Central memory CD8-positive, alpha-beta T cell (primary cell): ENCODE results near the gene POLR2A.

Experiments
- ATAC-seq: fragments of 150-1000 bp; cut with Tn5 transposase; replicated peaks from 2 replicates; pipeline ENCODE4 v1.10.0; 2022; ENCODE audit warnings: mild to moderate bottlenecking, moderate FRiP score, moderate number of reproducible peaks; ENCODE audit not compliant: poor library complexity, severe bottlenecking; ENCODE audit errors: extremely low read depth
- DNase-seq, 2 donors: peaks; one replicate each; pipeline ENCODE4 v3.0.0; 2021; ENCODE audit warnings: low spot score in 2 of 2
- H3K27ac Mint-ChIP-seq: one replicate; pipeline ENCODE4 v1.8.0; 2022; ENCODE audit warnings: low read depth, mild to moderate bottlenecking, moderate library complexity, mixed read lengths
- H3K27me3 Mint-ChIP-seq: one replicate; pipeline ENCODE4 v1.8.0; 2022; ENCODE audit warnings: mixed read lengths
- H3K36me3 Mint-ChIP-seq: one replicate; pipeline ENCODE4 v1.8.0; 2022; ENCODE audit warnings: mild to moderate bottlenecking, moderate library complexity, mixed read lengths; ENCODE audit not compliant: insufficient read depth
- H3K4me1 Mint-ChIP-seq: one replicate; pipeline ENCODE4 v1.8.0; 2022; ENCODE audit warnings: mixed read lengths
- H3K4me3 Mint-ChIP-seq: one replicate; pipeline ENCODE4 v1.8.0; 2022; ENCODE audit warnings: mild to moderate bottlenecking, moderate library complexity, mixed read lengths
- H3K9me3 Mint-ChIP-seq: one replicate; pipeline ENCODE4 v1.8.0; 2022; ENCODE audit warnings: mixed read lengths

Gene POLR2A

DNA sequence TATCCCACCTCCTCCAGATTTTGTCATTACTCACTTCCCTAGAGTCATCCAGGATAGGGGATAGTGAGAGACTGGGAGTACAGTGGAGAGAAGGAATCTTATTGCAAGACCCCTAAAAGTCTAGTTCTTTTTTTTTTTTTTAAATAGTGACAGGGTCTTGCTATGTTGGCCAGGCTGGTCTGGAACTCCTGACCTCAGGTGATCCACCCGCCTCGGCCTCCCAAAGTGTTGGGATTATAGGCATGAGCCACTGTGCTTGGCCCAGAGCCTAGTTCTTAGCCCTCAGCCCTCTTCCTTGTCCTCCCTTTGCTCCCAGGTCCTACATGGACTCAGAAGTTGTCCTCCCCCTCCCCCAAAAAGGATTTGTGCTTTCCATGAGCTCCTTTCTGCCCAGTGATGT, 42.0 kb upstream of the POLR2A start:
- Mint-ChIP-seq H3K36me3 (peaks cover 13% of the 10 kb centered on the region), H3K4me1 (peaks cover 41% of the 10 kb centered on the region), H3K4me3 (peak overlapping the region; percentile 40), H3K27ac (no peak overlapping the region), H3K27me3 (peaks cover 88% of the 10 kb centered on the region), H3K9me3 (no peaks in the 10 kb centered on the region)
- ATAC-seq (no peak), DNase-seq (no peak)

DNA sequence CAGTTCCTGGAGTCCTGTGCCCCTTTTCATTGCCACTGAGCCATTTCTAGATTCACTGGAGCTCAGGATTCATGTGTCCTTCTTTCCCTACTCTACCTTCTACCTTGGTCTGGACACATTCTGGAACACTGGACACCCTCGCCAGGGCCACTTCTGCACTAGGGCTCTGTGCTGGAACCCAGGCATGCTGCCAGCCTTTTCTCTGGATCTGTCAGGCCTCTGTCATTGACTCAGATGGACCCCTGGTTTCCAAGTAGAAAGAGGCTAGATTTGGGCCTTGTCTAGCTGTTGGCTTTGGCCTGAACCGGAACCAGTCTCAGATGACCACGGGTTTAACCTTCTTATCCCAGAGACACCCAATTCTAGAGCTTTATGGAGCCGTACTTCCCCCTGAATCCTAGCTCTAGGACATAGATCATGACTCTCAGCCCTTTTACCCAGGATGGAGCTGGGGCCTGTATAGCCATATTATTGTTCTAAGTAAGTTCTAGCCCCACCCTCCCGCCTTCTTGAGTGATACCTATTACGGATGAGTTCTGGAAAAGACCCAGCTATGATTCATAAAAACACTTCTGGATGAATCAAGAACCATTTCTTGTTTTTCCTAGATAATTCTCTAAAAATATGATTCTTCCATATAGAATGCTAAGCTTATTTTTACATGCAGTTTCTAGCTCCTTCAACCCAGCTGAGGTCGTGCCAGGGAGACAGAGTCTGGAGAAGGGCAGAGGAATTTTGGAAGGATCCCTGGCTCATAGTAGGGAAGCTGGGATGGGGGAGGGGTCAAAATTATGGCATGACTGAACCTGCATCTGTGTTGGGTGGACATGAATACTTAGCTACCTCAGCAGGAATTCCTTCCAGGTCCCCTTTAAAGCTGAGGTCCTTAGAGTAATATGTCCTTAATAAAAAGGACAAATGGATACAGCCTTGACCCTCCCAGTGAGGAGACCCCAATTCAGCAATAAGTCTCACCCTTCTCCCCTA, 40.4 kb upstream of the POLR2A start:
- DNase-seq (no peak), ATAC-seq (no peak)
- no peak overlapping the region for H3K4me3 Mint-ChIP-seq
- no peaks in the 10 kb centered on the region for H3K9me3 Mint-ChIP-seq
- peaks cover 85% of the 10 kb centered on the region for H3K27me3 Mint-ChIP-seq
- H3K4me1 Mint-ChIP-seq = peaks cover 32% of the 10 kb centered on the region
- peak overlapping the region; percentile 59 for H3K27ac Mint-ChIP-seq
- H3K36me3 Mint-ChIP-seq = peaks cover 12% of the 10 kb centered on the region

DNA sequence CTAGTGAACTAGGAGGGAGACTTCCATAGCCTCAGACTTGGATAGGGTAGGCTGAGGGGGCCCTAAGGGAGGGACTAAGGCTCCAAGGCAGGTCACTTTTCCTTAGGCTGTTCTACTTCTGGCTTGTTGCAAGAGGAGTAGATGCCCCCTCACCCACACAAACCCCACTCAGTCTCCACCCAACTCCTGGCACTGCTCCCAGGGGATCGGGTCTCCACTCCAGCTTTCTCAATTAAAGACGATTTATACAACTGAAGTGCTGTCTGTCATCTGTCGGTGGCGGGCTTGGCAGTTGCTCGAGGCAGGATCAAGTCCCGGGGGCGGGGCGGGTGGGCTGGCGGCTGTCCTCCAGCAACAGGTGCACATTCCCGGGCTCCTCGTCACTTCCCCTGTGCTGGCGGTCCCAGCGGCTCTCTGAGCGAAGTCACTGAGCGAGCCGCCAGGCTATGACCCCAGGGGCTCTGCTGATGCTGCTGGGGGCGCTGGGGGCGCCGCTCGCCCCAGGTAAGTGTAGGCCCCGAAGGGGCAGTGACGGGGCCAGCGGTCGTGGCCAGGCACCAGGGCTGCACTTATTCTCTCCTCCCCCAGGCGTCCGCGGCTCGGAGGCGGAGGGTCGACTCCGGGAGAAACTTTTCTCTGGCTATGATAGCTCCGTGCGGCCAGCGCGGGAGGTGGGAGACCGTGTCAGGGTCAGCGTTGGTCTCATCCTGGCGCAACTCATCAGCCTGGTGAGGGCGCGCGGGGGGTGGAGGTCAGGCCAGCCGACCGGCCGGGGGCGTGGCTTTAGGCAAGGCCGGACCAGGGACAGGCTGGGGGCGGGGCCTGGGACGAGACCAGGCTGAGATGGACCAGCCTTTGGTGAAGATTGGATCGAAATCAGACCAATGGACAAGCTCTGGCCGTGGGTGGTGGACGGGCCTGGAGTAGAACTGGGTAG, 39.2 kb upstream of the POLR2A start, which contains the start of gene CHRNB1:
CHRNB1 (plus strand) TSS at position 380 of the 937 bp plus-strand sequence; CDS start at position 447, 67 bp downstream.
- peaks cover 11% of the 10 kb centered on the region for H3K36me3 Mint-ChIP-seq
- no peak within 1 kb of the TSS for H3K27ac Mint-ChIP-seq
- no peak for DNase-seq
- H3K4me1 Mint-ChIP-seq = peaks cover 25% of the 10 kb centered on the region
- H3K9me3 Mint-ChIP-seq = no peaks in the 10 kb centered on the region
- peak within 1 kb of the TSS; percentile 73 for H3K4me3 Mint-ChIP-seq
- no peak for ATAC-seq
- peaks cover 75% of the 10 kb centered on the region for H3K27me3 Mint-ChIP-seq

DNA sequence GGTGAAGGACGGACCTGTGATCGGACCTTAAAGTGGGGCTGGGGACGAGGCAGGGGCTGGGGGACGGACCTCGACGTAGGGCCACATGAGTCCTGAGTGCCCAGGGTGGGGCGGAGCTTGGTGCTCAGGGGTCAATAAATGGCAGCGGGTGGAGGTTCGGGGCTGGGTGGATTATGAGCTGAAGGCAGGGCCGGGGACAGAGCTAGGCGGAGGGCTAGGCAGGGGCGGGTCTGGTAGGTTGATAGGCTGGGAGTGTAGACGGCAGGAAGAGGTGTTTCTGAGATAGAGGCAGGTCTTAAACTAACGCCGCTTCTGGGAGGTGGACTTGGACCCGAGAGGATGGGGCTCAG, 38.6 kb upstream of the POLR2A start:
- H3K27ac Mint-ChIP-seq = no peak overlapping the region
- H3K4me1 Mint-ChIP-seq = peaks cover 18% of the 10 kb centered on the region
- peak overlapping the region; percentile 73 for H3K4me3 Mint-ChIP-seq
- DNase-seq (no peak), ATAC-seq (peak; percentile 90)
- H3K36me3 Mint-ChIP-seq = peaks cover 9% of the 10 kb centered on the region
- H3K27me3 Mint-ChIP-seq = peaks cover 68% of the 10 kb centered on the region
- H3K9me3 Mint-ChIP-seq = no peaks in the 10 kb centered on the region

DNA sequence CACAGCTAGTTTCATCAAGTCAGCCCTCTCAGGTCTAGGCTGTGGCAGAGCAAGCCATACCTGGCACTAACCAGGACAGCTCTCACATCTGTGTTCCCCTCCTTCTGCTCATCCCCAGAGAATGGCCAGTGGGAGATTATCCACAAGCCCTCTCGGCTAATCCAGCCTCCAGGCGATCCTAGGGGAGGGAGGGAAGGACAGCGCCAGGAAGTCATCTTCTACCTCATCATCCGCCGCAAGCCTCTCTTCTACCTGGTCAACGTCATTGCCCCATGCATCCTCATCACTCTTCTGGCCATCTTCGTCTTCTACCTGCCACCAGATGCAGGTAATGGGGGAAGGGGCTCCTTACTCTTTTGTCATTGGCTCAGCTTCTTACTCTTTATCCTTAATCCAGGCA, 35.7 kb upstream of the POLR2A start:
- Mint-ChIP-seq H3K4me3 (no peak overlapping the region), H3K9me3 (no peaks in the 10 kb centered on the region), H3K27ac (no peak overlapping the region), H3K4me1 (peaks cover 17% of the 10 kb centered on the region), H3K27me3 (peaks cover 40% of the 10 kb centered on the region), H3K36me3 (peaks cover 9% of the 10 kb centered on the region)
- ATAC-seq (no peak), DNase-seq (no peak)

DNA sequence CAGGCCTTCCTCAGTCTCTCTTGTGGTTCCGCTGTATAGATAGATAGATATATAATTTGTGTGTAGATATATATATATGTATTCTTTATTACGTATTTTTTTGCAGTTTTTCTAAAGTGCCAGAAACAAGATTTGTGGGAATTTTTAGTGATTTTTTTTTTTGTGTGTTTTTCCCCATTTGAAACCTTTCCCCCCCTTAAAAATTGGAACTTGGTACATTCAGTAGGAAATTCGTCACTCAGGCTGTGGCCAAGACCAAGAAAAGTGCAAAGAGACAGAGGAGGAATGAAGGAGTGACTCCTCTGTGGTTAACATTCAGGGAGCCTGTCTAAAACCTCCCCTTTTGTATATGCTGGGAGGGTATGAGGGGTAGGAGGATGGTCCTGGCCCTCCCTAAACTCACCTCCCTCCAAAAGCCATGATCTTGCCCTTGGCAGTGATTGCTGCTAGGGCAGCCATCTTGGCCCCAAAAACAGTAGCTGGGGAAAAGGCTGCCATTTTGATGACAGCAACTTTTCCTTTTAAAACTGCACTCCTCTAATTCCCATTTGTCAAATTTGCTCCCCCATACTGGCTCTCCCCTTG, 24.1 kb upstream of the POLR2A start:
- H3K27ac Mint-ChIP-seq = no peak overlapping the region
- ATAC-seq = no peak
- no peaks in the 10 kb centered on the region for H3K27me3 Mint-ChIP-seq

DNA sequence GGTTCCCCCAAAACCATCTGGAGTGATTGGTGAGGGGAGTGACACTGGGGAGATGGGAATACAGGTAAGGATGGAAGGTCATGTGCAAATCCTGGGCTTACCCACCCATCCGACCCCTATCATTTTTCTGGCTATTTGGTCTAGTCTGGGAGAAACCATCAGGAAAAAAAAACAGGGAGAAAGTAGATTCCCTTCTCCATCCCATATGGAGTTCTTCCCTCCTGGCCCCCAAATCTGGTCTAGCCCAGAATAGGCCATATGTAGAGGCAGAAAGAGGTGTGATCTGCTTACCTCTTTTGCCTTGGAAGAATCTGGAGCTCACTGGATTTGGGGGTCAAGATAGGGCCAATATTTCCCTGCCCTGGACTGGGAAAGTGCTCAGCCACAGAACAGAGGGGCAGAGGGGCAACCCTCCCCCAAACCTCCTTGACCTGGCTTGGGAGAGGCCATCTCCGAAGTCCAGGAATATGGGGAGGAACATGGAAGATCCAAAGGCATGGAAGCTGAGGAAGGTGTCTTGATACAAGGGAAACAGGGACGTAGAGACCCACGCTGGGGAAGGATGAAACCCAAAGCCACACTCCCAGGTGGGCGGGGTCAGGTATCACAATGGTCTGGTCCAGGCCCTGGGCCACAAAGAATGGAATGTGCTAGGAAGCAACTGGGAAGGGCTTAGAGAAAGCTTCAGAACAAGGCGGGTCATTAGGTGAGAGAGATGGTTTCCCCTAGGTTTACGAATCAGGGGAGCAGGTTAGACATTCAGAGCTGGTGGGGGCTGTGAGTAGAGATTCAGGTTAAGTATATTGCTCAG, 23.1 kb upstream of the POLR2A start:
- no peak overlapping the region for H3K4me3 Mint-ChIP-seq
- H3K27me3 Mint-ChIP-seq = no peaks in the 10 kb centered on the region
- peaks cover 12% of the 10 kb centered on the region for H3K4me1 Mint-ChIP-seq
- H3K36me3 Mint-ChIP-seq = peaks cover 25% of the 10 kb centered on the region
- DNase-seq (no peak), ATAC-seq (no peak)
- H3K9me3 Mint-ChIP-seq = no peaks in the 10 kb centered on the region
- no peak overlapping the region for H3K27ac Mint-ChIP-seq

More for the DNA sequence above, 24.1 kb upstream of the POLR2A start:
- no peak for DNase-seq
- Mint-ChIP-seq H3K4me1 (peaks cover 16% of the 10 kb centered on the region), H3K9me3 (no peaks in the 10 kb centered on the region), H3K4me3 (no peak overlapping the region), H3K36me3 (peaks cover 31% of the 10 kb centered on the region)

DNA sequence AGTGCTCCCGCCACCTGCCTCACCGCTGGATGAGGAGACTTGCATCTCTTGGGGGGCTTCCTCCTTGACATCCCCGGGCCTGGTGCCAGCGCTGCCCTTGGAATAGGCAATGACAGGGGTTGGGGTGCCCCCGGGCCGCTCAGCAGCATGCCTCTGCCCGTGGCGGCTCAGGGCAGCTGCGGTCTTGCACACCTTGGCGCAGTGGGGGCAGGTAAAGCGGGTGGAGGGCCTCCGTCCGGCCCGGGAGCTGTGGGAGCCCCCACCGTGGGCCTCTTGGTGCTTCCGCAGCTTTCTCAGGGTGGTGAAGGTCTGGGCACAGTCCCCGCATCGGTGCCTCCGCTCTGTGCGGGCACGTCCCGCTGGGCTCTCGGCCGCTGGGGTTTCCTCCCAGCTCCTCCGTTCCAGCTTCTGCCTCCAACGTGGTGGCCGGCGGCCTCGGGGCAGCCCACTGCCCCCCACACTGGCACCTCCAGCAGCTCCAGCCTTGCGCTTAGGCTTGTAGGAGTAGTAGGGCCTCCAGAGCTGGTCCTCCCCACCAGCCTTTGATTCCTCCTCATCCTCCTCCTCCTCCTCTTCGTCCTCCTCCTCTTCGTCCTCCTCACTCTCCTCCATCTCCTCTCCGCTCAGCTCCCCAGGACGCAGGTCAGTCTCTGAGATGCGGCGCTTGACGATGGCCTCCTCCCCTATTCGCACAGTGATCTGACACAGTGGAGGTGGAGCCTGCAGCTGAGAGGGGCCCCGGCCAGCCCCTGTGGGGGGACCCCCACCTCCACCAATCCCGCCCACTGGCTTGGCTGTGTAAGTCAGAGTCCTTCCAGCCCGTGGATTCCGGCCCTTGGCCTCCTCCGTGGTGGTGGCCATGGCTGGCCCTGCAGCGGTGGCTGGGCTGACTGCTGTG, 21.4 kb upstream of the POLR2A start:
- no peaks in the 10 kb centered on the region for H3K9me3 Mint-ChIP-seq
- no peak for ATAC-seq
- no peak for DNase-seq
- H3K36me3 Mint-ChIP-seq = peaks cover 25% of the 10 kb centered on the region
- no peak overlapping the region for H3K27ac Mint-ChIP-seq
- no peak overlapping the region for H3K4me3 Mint-ChIP-seq
- H3K27me3 Mint-ChIP-seq = no peaks in the 10 kb centered on the region
- peaks cover 13% of the 10 kb centered on the region for H3K4me1 Mint-ChIP-seq

DNA sequence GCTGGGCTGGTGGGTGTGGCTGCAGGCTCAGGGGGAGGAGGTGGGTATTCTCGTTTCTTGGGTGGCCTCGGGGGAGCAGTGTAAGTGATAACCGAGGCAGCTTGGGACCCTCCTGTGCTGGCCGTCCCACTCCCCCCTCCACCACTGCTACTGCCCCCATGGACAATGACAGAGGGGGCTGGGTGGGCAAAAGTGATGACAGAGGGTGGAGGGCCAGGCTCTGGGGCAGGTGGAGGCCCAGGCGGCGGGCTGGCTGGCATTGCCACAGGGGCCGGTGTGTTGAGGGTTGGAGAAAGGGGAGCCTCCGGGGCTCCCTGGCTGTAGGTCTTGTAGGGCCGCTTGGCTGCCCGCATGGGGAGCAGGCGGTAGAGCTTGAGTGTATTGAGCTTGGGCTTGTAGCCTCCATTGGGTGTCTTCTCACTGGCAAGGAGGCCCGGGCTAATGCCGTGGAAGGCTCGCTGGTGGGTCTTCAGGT, 20.8 kb upstream of the POLR2A start:
- H3K36me3 Mint-ChIP-seq = peaks cover 27% of the 10 kb centered on the region
- no peak overlapping the region for H3K27ac Mint-ChIP-seq
- H3K4me3 Mint-ChIP-seq = no peak overlapping the region
- DNase-seq = no peak
- peaks cover 14% of the 10 kb centered on the region for H3K4me1 Mint-ChIP-seq
- no peaks in the 10 kb centered on the region for H3K9me3 Mint-ChIP-seq
- ATAC-seq = no peak
- H3K27me3 Mint-ChIP-seq = no peaks in the 10 kb centered on the region

DNA sequence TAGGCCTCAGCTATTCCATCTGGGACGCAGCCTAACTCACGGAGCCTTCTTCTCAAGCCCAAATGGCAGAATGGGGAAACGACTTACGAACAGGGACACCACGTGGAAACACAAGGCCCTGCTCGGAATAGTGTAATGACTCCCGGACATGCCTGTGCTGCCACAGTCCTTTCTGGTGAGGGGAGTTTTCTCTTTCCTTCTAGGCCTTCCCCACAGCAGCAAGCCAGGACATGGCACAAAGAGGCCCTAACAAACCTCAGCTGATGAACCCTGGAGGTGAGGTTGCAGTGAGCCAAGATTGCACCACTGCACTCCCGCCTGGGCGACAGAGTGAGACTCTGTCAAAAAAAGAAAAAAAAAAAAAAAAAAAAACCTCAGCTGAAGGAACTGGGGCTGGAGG, 20.1 kb upstream of the POLR2A start:
- H3K9me3 Mint-ChIP-seq = no peaks in the 10 kb centered on the region
- no peak overlapping the region for H3K4me3 Mint-ChIP-seq
- H3K27ac Mint-ChIP-seq = no peak overlapping the region
- peaks cover 27% of the 10 kb centered on the region for H3K36me3 Mint-ChIP-seq
- no peaks in the 10 kb centered on the region for H3K27me3 Mint-ChIP-seq
- no peak for DNase-seq
- ATAC-seq = no peak
- H3K4me1 Mint-ChIP-seq = peaks cover 19% of the 10 kb centered on the region
